Hepatocyte (in vitro differentiated cells): ENCODE measurements around the gene ZFYVE9. TPM values are rescaled to one million over a fixed set of nuclear protein-coding genes. Genes with fewer than 3 reads are reported as not detected.

Experiments used
- DNase-seq: peaks from one replicate; pipeline ENCODE4 v3.0.0-alpha.2; 2016; ENCODE audit warnings: low spot score
- H2AFZ ChIP-seq: fragments of 200-600 bp; sonication (generic); 2 replicates; pipeline ENCODE4 v1.6.0; 2016; ENCODE audit warnings: antibody characterized with exemption, mild to moderate bottlenecking
- H3K27ac ChIP-seq: fragments of 200-600 bp; sonication (generic); 2 replicates; pipeline ENCODE4 v1.5.1; 2016; ENCODE audit warnings: mild to moderate bottlenecking
- H3K27me3 ChIP-seq: fragments of 200-600 bp; sonication (generic); 2 replicates; pipeline ENCODE4 v1.6.1; 2016
- H3K36me3 ChIP-seq: fragments of 200-600 bp; sonication (generic); replicated peaks from 2 replicates; pipeline ENCODE4 v1.5.1; 2016; ENCODE audit warnings: low read depth; ENCODE audit not compliant: insufficient read depth
- H3K4me1 ChIP-seq: fragments of 200-600 bp; sonication (generic); 2 replicates; pipeline ENCODE4 v1.5.1; 2016; ENCODE audit warnings: mild to moderate bottlenecking, moderate library complexity; ENCODE audit not compliant: insufficient read depth
- H3K4me2 ChIP-seq: fragments of 200-600 bp; sonication (generic); 2 replicates; pipeline ENCODE4 v1.6.0; 2016
- H3K4me3 ChIP-seq: fragments of 200-600 bp; sonication (generic); 2 replicates; pipeline ENCODE4 v1.5.1; 2016; ENCODE audit warnings: mild to moderate bottlenecking
- H3K79me2 ChIP-seq: fragments of 200-600 bp; sonication (generic); 2 replicates; pipeline ENCODE4 v1.6.0; 2017; ENCODE audit warnings: mild to moderate bottlenecking
- H3K9me2 ChIP-seq: fragments of 200-600 bp; sonication (generic); replicated peaks from 2 replicates; pipeline ENCODE4 v1.6.0; 2017; ENCODE audit warnings: mild to moderate bottlenecking; ENCODE audit not compliant: insufficient read depth
- H3K9me3 ChIP-seq: fragments of 200-600 bp; sonication (generic); 2 replicates; pipeline ENCODE4 v1.5.1; 2016; ENCODE audit warnings: low read depth, mild to moderate bottlenecking
- H4K20me1 ChIP-seq: fragments of 200-600 bp; sonication (generic); 2 replicates; pipeline ENCODE4 v1.6.0; 2016; ENCODE audit warnings: mild to moderate bottlenecking; ENCODE audit not compliant: insufficient read depth, poor library complexity, severe bottlenecking
- EZH2 ChIP-seq: fragments of 200-600 bp; sonication (generic); IDR thresholded peaks from 2 replicates; pipeline ENCODE4 v1.6.1; 2016; ENCODE audit warnings: antibody characterized with exemption, mild to moderate bottlenecking, borderline replicate concordance
- EZH2phosphoT487 ChIP-seq: fragments of 200-600 bp; sonication (generic); IDR thresholded peaks from one replicate; pipeline ENCODE4 v1.6.1; 2018; ENCODE audit warnings: antibody characterized with exemption, mild to moderate bottlenecking, low read depth, moderate library complexity; ENCODE audit not compliant: unreplicated experiment, severe bottlenecking
- WGBS: methylation state at CpG from one replicate; pipeline ENCODE4 v1.1.6; 2016; ENCODE audit warnings: low lambda C conversion rate; ENCODE audit errors: missing lambda C conversion rate; 5-methylcytosine and 5-hydroxymethylcytosine counted together
- polyA plus RNA-seq: library from polyadenylated mRNA; unstranded; fragments of >200 nt; fragmentation: Nextera tagmentation; extraction: Ambion mirVana; gene quantifications from 2 replicates; pipeline ENCODE4 v1.2.1, GENCODE V29; 2016
- total RNA-seq: library from RNA; depleted of rRNA; stranded (reverse); fragments of >200 nt; gene quantifications from 2 replicates; pipeline ENCODE4 v1.2.3, GENCODE V29; 2014
- TF ChIP-seq, protein P1 (sequence below): fragments of 200-600 bp; sonication (generic); IDR thresholded peaks from 2 replicates; pipeline ENCODE4 v1.5.1; 2016; ENCODE audit warnings: antibody characterized with exemption, mild to moderate bottlenecking; ENCODE audit not compliant: poor library complexity

Gene ZFYVE9
- total and polyA plus RNA-seq, 2 experiments from 2014 or later, result 4.6 to 29.0 TPM

DNA sequence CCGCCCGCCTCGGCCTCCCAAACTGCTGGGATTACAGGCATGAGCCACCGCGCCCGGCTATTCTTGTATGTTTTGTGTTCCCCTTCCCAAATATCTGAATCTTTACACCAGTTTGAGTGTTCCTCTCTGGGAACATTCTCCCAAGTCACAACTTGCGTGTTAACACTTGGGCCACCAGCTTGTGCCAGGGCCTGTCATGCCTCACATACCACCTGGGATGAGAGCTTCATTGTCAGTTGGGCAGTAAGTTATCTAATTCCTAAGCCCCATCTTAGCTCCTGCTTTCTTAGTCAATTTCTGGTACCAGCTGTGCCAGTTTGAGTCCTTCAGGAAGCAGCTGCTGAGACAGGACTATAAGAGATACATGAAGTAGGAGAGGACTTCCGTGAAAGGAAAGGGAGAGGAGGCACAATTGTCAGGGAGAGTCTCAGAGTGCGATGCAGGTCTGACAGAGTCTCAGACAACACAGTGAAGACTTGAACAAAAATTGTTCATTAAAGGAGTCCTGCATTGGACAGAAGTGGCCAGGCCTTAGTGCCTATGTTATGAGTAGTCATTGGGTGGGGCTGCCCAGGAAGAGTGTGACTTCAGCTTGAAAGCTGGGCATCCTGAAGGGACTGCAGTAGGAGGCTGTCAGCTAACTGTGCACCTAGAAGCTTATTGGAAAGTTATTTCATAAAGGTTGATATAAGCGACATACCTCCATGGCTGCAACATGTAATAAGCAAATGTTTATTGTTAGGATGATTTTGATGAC is 17.3 kb downstream of the ZFYVE9 start:
- no peak overlapping the region for H3K4me2 ChIP-seq

DNA sequence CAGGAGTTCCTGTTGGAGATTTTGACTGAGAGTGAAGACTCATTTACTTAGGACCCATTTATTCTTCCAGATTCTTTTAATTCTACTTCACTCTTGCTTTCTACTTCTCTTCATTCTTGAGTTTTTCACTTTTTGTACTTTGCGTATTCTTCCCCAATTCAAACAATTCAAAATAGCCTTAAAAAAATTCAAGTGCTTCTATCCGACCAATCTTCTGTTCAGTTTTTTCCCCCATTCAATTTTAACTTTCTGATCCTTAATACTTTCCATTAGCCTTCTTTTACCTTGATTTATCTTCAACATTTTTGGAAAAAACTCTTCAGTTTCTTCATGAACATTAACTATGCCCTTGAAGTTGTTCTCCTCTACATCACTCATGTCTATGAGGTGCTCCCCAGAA is 21.1 kb downstream of the ZFYVE9 start:
- no peak overlapping the region for H3K4me2 ChIP-seq
- H3K9me2 ChIP-seq, result no peaks in the 10 kb centered on the region
- H2AFZ ChIP-seq, result no peak overlapping the region
- no peak overlapping the region for H3K4me3 ChIP-seq
- H3K36me3 ChIP-seq, result no peaks in the 10 kb centered on the region
- no peak for DNase-seq
- no peaks in the 10 kb centered on the region for H3K27me3 ChIP-seq
- H3K79me2 ChIP-seq, result peaks cover 54% of the 10 kb centered on the region
- no peak for TF ChIP-seq EZH2
- no peak for TF ChIP-seq EZH2phosphoT487
- WGBS, result 100% methylated on average over 2 of the region's 2 CpGs
- no peaks in the 10 kb centered on the region for H3K4me1 ChIP-seq
- H3K9me3 ChIP-seq, result no peaks in the 10 kb centered on the region
- no peak overlapping the region for H3K27ac ChIP-seq
- H4K20me1 ChIP-seq, result no peaks in the 10 kb centered on the region

More for the DNA sequence above, 17.3 kb downstream of the ZFYVE9 start:
- no peak for DNase-seq
- WGBS, result 98% methylated on average over 10 of the region's 10 CpGs
- Histone ChIP-seq H3K27me3 (no peaks in the 10 kb centered on the region), H3K27ac (no peak overlapping the region), H4K20me1 (no peaks in the 10 kb centered on the region), H3K9me2 (no peaks in the 10 kb centered on the region), H3K36me3 (no peaks in the 10 kb centered on the region), H3K4me3 (no peak overlapping the region), H3K4me1 (no peaks in the 10 kb centered on the region), H2AFZ (no peak overlapping the region), H3K9me3 (no peaks in the 10 kb centered on the region), H3K79me2 (peaks cover 67% of the 10 kb centered on the region)
- TF ChIP-seq EZH2 (no peak), EZH2phosphoT487 (no peak)
- TF ChIP-seq, protein P1, sequence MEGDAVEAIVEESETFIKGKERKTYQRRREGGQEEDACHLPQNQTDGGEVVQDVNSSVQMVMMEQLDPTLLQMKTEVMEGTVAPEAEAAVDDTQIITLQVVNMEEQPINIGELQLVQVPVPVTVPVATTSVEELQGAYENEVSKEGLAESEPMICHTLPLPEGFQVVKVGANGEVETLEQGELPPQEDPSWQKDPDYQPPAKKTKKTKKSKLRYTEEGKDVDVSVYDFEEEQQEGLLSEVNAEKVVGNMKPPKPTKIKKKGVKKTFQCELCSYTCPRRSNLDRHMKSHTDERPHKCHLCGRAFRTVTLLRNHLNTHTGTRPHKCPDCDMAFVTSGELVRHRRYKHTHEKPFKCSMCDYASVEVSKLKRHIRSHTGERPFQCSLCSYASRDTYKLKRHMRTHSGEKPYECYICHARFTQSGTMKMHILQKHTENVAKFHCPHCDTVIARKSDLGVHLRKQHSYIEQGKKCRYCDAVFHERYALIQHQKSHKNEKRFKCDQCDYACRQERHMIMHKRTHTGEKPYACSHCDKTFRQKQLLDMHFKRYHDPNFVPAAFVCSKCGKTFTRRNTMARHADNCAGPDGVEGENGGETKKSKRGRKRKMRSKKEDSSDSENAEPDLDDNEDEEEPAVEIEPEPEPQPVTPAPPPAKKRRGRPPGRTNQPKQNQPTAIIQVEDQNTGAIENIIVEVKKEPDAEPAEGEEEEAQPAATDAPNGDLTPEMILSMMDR, result no peak

DNA sequence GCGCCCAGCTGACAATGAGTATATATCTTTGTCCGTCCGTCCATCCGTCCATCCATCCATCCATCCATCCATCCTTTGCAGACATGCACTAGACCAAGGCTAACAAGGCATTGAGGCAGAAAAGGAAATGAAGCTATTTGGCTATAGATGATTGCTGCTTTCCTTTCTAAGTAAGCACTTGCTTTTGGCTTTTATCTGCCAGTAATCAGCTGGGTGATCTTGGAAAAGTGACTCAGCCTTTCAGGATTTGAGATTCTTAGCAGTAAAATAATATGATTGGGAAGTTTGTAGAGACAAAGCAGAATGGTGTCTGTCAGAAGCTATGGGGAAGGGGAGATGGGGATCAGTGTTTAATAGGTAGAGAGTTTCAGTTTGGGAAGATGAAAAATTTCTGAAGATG is 22.7 kb downstream of the ZFYVE9 start:
- H3K79me2 ChIP-seq, result peaks cover 58% of the 10 kb centered on the region
- no peak overlapping the region for H3K4me3 ChIP-seq

More for the DNA sequence above, 22.7 kb downstream of the ZFYVE9 start:
- Histone ChIP-seq H3K9me2 (no peaks in the 10 kb centered on the region), H3K4me2 (no peak overlapping the region), H3K27ac (no peak overlapping the region), H2AFZ (no peak overlapping the region), H3K4me1 (no peaks in the 10 kb centered on the region), H3K9me3 (no peaks in the 10 kb centered on the region), H3K27me3 (no peaks in the 10 kb centered on the region), H4K20me1 (no peaks in the 10 kb centered on the region), H3K36me3 (no peaks in the 10 kb centered on the region)
- TF ChIP-seq, protein P1, result no peak
- TF ChIP-seq EZH2 (no peak), EZH2phosphoT487 (no peak)
- no peak for DNase-seq
- WGBS, result 98% methylated on average over 4 of the region's 4 CpGs
